ENCODE measurements around the gene ATXN1.
"Not testable (repeated sequence)": the region's sequence is repeated elsewhere in the genome, so short reads cannot be mapped to it uniquely, and the experiment has no call there.

Gene ATXN1

DNA sequence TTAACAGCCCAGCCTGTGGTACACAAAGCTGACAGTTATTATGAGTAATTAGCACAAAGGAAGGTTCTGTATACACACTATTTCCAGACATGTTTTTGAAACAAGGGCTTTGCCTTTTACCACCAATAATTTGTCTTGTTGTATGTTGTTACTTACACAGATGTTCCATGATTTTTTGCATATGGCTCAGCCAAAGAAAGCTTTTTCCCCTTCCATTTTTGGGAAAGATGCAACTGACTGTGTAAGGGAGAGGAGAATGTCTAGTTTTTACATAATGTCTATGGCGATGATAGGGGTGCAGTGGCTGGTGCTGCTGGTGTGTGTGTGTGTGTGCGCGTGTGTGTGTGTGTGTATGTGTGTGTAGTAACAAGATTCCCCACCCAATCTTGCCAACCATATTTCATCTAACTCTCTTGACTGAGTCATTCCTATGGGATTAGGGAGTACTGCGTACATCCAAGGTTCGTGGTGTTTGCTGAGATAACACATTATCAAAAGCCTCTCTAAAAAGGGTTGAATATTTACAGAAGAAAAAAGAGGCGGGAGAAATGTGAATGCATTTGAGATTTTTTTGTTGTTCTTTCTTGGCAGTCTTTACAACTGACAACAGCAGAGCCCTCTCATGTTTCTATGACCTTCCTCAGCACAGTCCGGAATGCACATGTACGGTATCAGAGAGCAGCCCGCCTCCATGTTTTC, 330.7 kb downstream of the ATXN1 start:
- DNase-seq (ENCODE audit: low read depth in 1 of 2, low spot score in 1 of 2), result no peak

GRCh38 chr6:16429669-16430068, 331.6 kb downstream of the ATXN1 start:
- DNase-seq (ENCODE audit: low read depth in 1 of 2, low spot score in 1 of 2), result no peak

- DNase-seq (ENCODE audit: low read depth in 1 of 2, low spot score in 1 of 2), result no peak
Observed at GRCh38 chr6:16427124-16427523, 334.1 kb downstream of the ATXN1 start.

GRCh38 chr6:16425881-16426615, 335.2 kb downstream of the ATXN1 start:
- no peak for DNase-seq (ENCODE audit: low read depth in 1 of 2, low spot score in 1 of 2)

- DNase-seq (ENCODE audit: low read depth in 1 of 2, low spot score in 1 of 2), result no peak
Observed at GRCh38 chr6:16421462-16421960, 339.7 kb downstream of the ATXN1 start.

DNA sequence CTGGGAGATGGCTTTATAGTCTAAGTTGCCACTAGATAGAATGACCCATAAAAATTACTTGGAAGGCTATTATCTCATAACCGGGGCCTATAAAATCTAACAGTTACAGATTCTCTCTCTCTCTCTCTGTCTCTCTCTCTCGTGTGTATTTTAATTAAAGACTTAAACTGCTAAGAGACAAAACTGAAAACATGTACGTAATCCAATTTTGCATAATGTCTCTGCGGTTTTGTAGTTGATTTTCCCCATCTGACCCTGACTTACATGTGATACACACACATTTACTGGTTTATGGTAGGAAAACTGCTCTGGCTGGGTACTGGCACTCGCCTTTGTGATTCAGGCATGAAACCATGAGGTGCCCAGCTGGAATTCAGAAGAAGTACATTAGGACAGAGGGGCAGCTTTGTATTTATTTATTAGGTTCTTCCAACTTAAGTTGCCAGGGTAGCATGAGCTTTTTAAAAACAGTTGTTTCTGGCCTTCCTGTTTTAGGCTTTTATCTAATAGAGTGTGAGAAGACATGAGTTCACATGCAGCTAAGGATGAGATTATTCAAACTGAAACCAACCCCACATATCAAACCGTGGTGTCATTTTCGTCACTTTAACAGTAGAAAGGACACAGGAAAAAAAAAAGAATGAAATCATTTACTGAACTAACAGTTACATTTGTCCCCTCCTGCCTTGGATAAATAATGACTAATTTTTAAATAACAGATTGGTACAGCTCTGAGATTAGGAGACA, 340.4 kb downstream of the ATXN1 start:
- peak in 1 of 2 donors; percentile 49 for DNase-seq (ENCODE audit: low read depth in 1 of 2, low spot score in 1 of 2)

DNA sequence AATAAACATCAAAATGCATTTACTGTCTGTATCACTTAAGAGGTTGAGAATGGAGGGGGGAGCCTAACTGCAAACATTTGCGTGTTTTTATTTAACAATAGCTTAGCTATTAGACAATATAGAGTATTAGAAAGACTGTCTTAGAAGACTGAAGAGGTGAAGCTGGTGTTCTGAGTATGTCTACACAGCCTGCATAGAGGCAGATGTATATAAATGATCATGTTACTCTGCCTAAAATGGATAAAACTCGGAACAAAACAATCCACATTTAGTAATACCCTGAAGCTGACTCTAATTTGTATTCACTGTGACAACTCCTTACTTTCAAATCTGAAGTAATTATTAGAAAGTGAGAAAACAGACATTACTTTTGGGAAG, 340.9 kb downstream of the ATXN1 start:
- DNase-seq (ENCODE audit: low read depth in 1 of 2, low spot score in 1 of 2), result no peak

DNA sequence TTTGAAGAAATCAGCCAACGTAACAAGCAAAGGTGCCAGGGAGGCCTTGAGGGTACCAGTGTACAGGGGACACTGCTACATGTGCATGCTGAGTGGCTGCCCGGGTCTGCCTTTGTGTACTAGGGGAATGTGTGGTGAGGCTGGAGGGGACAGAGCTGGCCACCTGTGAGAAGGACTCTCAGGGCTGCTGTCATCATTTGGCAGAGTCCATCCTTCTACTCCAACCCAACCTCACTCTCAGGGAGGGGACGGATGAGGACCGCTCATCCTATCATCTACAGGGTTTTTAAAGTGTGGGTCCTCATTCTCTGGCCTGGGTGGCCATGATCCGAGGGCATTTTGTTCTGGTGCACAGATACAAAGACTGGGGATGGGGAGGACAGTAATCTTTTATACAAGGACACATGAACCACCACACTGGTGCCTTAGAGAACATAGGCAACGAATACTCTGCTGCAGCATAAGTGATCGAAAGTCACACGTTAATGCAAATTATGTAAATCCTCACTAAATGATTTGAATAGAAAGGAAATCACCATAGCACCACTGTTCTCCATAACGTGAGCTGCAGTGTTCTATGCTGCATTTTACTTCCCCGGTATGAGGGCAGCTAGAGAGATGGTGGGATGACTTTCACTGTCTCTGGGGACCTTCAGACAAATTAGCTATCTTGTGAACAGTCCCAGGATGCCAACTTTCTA, 341.5 kb downstream of the ATXN1 start:
- DNase-seq (ENCODE audit: low read depth in 1 of 2, low spot score in 1 of 2), result no peak

DNA sequence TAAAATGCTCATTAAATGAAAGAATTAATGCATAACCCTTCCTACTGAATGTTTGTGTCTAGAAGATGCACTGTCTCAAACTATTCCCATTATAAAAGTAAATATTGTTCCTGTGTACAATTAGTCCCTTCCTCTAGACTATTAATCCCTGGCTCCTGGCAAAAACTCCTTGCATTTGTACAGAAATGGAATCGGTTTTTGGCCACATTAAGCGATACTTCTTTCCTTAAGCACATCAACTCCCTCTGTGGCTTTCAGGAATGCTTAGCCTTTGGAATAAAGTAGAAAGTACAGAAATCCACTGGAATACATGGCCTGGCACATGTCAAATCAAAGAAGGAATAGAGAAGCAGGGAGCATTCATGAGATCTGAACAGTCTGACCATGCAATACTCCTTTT, 343.1 kb downstream of the ATXN1 start:
- no peak for DNase-seq (ENCODE audit: low read depth in 1 of 2, low spot score in 1 of 2)

DNA sequence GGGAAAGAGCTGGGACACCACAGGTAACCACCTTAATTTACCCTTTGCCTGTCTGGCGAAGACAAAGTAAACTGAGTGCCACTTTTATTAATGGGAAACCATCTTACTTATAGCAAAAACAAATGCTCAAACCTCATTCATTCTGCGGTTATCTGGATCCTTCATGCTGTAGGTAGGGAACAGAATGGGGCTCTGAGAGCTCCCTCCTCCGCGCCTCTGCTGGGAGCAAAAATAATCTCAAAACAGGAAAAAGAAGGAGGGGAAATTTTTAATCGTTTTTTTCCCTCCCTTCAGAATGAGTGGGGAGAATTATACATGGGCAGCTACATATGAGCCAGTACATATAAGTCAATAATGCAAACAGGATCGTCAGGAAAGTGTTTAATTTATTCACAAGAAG, 345.6 kb downstream of the ATXN1 start:
- DNase-seq (ENCODE audit: low read depth in 1 of 2, low spot score in 1 of 2), result no peak

GRCh38 chr6:16414205-16414604, 347.1 kb downstream of the ATXN1 start:
- peak in 1 of 2 donors; percentile 33 for DNase-seq (ENCODE audit: low read depth in 1 of 2, low spot score in 1 of 2)

DNA sequence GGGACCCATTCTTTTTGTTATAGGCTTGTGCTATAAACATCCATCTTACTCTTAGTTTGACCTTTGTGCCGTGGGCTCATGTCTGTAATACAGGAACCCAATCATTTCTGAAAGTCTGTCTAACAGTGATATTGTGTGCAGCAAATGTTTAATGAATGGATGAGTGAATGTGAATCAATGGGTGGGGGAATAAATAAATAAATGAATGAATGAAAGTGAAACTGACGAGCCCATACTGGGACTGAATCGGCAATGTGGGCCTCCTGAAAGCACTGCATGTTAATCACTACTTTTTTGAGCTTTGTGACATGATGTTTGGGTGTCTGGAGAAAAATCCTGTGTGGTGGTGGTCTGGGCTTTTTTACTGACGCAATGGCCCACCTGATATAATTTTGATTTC, 347.9 kb downstream of the ATXN1 start:
- peak in 1 of 2 donors; percentile 37 for DNase-seq (ENCODE audit: low read depth in 1 of 2, low spot score in 1 of 2)

GRCh38 chr6:16412982-16413381, 348.3 kb downstream of the ATXN1 start:
- no peak for DNase-seq (ENCODE audit: low read depth in 1 of 2, low spot score in 1 of 2)

DNA sequence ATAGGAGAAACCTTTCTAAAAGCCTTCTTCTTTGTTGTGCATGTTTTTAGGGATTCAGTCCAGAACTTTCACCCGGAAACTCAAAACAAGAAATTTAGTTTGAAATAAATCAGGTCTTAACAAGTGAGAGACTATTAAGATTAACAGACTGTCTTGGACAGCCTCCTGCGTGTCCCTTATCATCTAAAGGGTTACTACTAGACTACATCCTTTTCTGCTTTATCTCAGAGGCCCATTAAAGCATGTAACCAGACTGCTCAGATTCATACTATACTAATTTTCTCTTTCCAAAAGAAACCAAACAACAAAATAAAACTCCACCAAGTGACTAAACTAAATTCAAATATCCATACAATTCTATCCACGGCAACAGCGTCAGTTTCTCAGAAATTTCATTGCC, 349.1 kb downstream of the ATXN1 start:
- DNase-seq (ENCODE audit: low read depth in 1 of 2, low spot score in 1 of 2), result no peak

- peak in 1 of 2 donors; percentile 47 for DNase-seq (ENCODE audit: low read depth in 1 of 2, low spot score in 1 of 2)
Observed at GRCh38 chr6:16409531-16410441, 351.5 kb downstream of the ATXN1 start.

GRCh38 chr6:16408766-16409165, 352.5 kb downstream of the ATXN1 start:
- DNase-seq (ENCODE audit: low read depth in 1 of 2, low spot score in 1 of 2), result no peak

GRCh38 chr6:16406966-16407365, 354.3 kb downstream of the ATXN1 start:
- no peak for DNase-seq (ENCODE audit: low read depth in 1 of 2, low spot score in 1 of 2)

DNA sequence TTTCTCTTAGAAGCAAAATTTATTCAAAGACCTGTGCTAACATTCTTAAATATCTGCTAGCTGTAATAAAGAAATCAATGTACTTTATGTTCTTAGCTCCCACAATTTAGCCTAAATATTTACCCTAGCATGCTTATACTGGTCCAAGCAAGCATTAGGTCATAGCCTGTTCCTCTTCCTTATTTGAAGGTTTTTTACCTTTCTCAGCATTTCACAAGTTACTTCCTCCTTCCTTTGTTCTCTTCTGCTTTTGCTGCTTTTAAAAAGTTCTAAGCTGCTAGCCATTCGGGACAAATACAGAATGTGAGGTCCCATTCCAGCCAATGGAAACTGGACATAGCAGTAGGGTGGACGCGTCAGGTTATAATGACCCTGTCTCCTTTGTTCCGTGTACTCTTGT, 354.7 kb downstream of the ATXN1 start:
- not testable (repeated sequence) for DNase-seq (ENCODE audit: low read depth in 1 of 2, low spot score in 1 of 2)

DNA sequence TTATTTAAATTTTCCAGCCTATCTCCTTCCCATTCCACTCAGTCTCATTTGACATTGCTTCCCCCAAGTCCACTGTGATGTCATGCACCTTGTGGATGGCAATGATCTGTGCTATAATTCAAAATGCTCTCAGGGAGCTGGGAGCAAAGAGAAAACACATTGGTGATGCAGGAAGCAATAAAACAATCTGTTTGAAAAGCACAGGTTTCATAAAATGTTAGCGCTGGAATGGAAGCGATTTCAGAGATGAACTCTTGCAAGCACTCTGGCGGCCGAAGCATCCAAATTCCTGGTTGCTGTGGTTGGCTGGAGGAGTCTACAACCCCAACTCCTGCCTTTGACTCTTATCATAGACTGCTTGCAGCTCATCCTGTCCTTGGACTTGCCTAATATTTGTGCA, 355.9 kb downstream of the ATXN1 start:
- DNase-seq (ENCODE audit: low read depth in 1 of 2, low spot score in 1 of 2), result no peak

DNA sequence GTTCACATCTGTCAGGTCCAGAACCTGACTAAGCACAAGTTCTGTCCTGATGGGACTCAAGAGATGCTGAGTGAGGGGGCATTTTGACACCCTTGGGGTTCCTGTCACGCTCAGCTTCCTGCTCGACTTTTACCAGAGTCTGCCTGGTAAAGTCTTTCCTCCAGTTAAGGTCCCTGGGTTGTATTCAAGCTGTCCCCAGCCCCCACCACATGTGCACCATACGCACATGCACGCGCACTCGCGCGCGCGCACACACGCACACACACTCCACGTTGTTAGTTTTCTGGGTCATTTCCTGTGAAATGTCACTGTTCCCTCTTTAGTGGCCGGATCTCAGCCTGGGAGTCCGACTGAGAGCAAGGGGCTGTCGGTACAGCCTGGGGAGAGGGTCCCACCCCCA, 356.8 kb downstream of the ATXN1 start:
- no peak for DNase-seq (ENCODE audit: low read depth in 1 of 2, low spot score in 1 of 2)

Data from activated CD4-positive, alpha-beta T cell treated with anti-CD3 and anti-CD28 coated beads, Interleukin-2, amount 50 U/mL, for 24 hours (primary cell).